ENCODE measurements around the gene SCN5A.
A peak's percentile ranks its signal among the peaks of the same experiment; 100 is the strongest.

SCN5A gene

GRCh38 chr3:38608086-38608775 is 41.3 kb downstream of the SCN5A start:
- H3K27me3 Mint-ChIP-seq: no peaks in the 10 kb centered on the region
- H3K4me1 Mint-ChIP-seq: no peaks in the 10 kb centered on the region
- H3K27ac Mint-ChIP-seq: no peak overlapping the region
- DNase-seq (no peak), ATAC-seq (no peak)
- no peaks in the 10 kb centered on the region for H3K9me3 Mint-ChIP-seq
- H3K4me3 Mint-ChIP-seq: no peak overlapping the region
- no peaks in the 10 kb centered on the region for H3K36me3 Mint-ChIP-seq (ENCODE audit: low read depth)

GRCh38 chr3:38606561-38606960 is 42.9 kb downstream of the SCN5A start:
- H3K4me3 Mint-ChIP-seq: no peak overlapping the region
- peak; percentile 23 for ATAC-seq
- H3K27ac Mint-ChIP-seq: no peak overlapping the region
- no peaks in the 10 kb centered on the region for H3K4me1 Mint-ChIP-seq
- H3K9me3 Mint-ChIP-seq: no peaks in the 10 kb centered on the region
- H3K27me3 Mint-ChIP-seq: no peaks in the 10 kb centered on the region
- no peak for DNase-seq
- H3K36me3 Mint-ChIP-seq (ENCODE audit: low read depth): no peaks in the 10 kb centered on the region

GRCh38 chr3:38605981-38606380 is 43.5 kb downstream of the SCN5A start:
- ATAC-seq (no peak), DNase-seq (no peak)
- no peak overlapping the region for H3K4me3 Mint-ChIP-seq
- H3K36me3 Mint-ChIP-seq (ENCODE audit: low read depth): no peaks in the 10 kb centered on the region
- H3K27me3 Mint-ChIP-seq: no peaks in the 10 kb centered on the region
- no peaks in the 10 kb centered on the region for H3K9me3 Mint-ChIP-seq
- H3K27ac Mint-ChIP-seq: no peak overlapping the region
- no peaks in the 10 kb centered on the region for H3K4me1 Mint-ChIP-seq

GRCh38 chr3:38604246-38604645 is 45.2 kb downstream of the SCN5A start:
- Mint-ChIP-seq H3K9me3 (no peaks in the 10 kb centered on the region), H3K36me3 (ENCODE audit: low read depth) (no peaks in the 10 kb centered on the region), H3K4me1 (no peaks in the 10 kb centered on the region), H3K27ac (no peak overlapping the region), H3K27me3 (no peaks in the 10 kb centered on the region), H3K4me3 (no peak overlapping the region)
- no peak for ATAC-seq
- DNase-seq: no peak

- Mint-ChIP-seq H3K4me1 (no peaks in the 10 kb centered on the region), H3K36me3 (ENCODE audit: low read depth) (no peaks in the 10 kb centered on the region), H3K4me3 (no peak overlapping the region), H3K27me3 (no peaks in the 10 kb centered on the region), H3K27ac (no peak overlapping the region), H3K9me3 (no peaks in the 10 kb centered on the region)
- no peak for DNase-seq
- no peak for ATAC-seq
Observed at GRCh38 chr3:38603731-38604131, 45.8 kb downstream of the SCN5A start.

GRCh38 chr3:38602576-38603250 is 46.8 kb downstream of the SCN5A start:
- Mint-ChIP-seq H3K4me3 (no peak overlapping the region), H3K4me1 (no peaks in the 10 kb centered on the region), H3K27ac (no peak overlapping the region), H3K9me3 (no peaks in the 10 kb centered on the region), H3K36me3 (ENCODE audit: low read depth) (no peaks in the 10 kb centered on the region), H3K27me3 (peaks cover 3% of the 10 kb centered on the region)
- DNase-seq: no peak
- no peak for ATAC-seq

GRCh38 chr3:38601956-38602550 is 47.4 kb downstream of the SCN5A start:
- H3K36me3 Mint-ChIP-seq (ENCODE audit: low read depth): no peaks in the 10 kb centered on the region
- H3K9me3 Mint-ChIP-seq: no peaks in the 10 kb centered on the region
- H3K4me1 Mint-ChIP-seq: no peaks in the 10 kb centered on the region
- H3K27me3 Mint-ChIP-seq: peaks cover 3% of the 10 kb centered on the region
- ATAC-seq: no peak
- H3K4me3 Mint-ChIP-seq: no peak overlapping the region
- no peak for DNase-seq
- no peak overlapping the region for H3K27ac Mint-ChIP-seq

GRCh38 chr3:38600551-38600950 is 48.9 kb downstream of the SCN5A start:
- H3K27me3 Mint-ChIP-seq: peaks cover 5% of the 10 kb centered on the region
- H3K4me3 Mint-ChIP-seq: no peak overlapping the region
- DNase-seq (no peak), ATAC-seq (no peak)
- H3K9me3 Mint-ChIP-seq: no peaks in the 10 kb centered on the region
- no peak overlapping the region for H3K27ac Mint-ChIP-seq
- no peaks in the 10 kb centered on the region for H3K36me3 Mint-ChIP-seq (ENCODE audit: low read depth)
- no peaks in the 10 kb centered on the region for H3K4me1 Mint-ChIP-seq

- Mint-ChIP-seq H3K4me3 (no peak overlapping the region), H3K4me1 (no peaks in the 10 kb centered on the region)
- ATAC-seq: no peak
Observed at GRCh38 chr3:38599886-38600285, 49.6 kb downstream of the SCN5A start.

GRCh38 chr3:38598791-38599190 is 50.7 kb downstream of the SCN5A start:
- no peak overlapping the region for H3K4me3 Mint-ChIP-seq

More at GRCh38 chr3:38599886-38600285, 49.6 kb downstream of the SCN5A start:
- no peaks in the 10 kb centered on the region for H3K36me3 Mint-ChIP-seq (ENCODE audit: low read depth)
- H3K27ac Mint-ChIP-seq: no peak overlapping the region
- peaks cover 10% of the 10 kb centered on the region for H3K27me3 Mint-ChIP-seq
- H3K9me3 Mint-ChIP-seq: no peaks in the 10 kb centered on the region
- no peak for DNase-seq

GRCh38 chr3:38597502-38598060 is 51.9 kb downstream of the SCN5A start:
- Mint-ChIP-seq H3K4me1 (no peaks in the 10 kb centered on the region), H3K27ac (no peak overlapping the region), H3K36me3 (ENCODE audit: low read depth) (no peaks in the 10 kb centered on the region), H3K4me3 (no peak overlapping the region), H3K9me3 (no peaks in the 10 kb centered on the region), H3K27me3 (peaks cover 17% of the 10 kb centered on the region)
- ATAC-seq (no peak), DNase-seq (no peak)

More at GRCh38 chr3:38598791-38599190, 50.7 kb downstream of the SCN5A start:
- Mint-ChIP-seq H3K27ac (no peak overlapping the region), H3K36me3 (ENCODE audit: low read depth) (no peaks in the 10 kb centered on the region), H3K27me3 (peaks cover 14% of the 10 kb centered on the region), H3K9me3 (no peaks in the 10 kb centered on the region), H3K4me1 (no peaks in the 10 kb centered on the region)
- DNase-seq (no peak), ATAC-seq (no peak)

- no peak for DNase-seq
- Mint-ChIP-seq H3K36me3 (ENCODE audit: low read depth) (no peaks in the 10 kb centered on the region), H3K4me1 (no peaks in the 10 kb centered on the region), H3K4me3 (no peak overlapping the region), H3K9me3 (no peaks in the 10 kb centered on the region), H3K27ac (no peak overlapping the region), H3K27me3 (peaks cover 20% of the 10 kb centered on the region)
- ATAC-seq: no peak
Observed at GRCh38 chr3:38595393-38595792, 54.1 kb downstream of the SCN5A start.

- ATAC-seq (no peak), DNase-seq (no peak)
- Mint-ChIP-seq H3K4me3 (no peak overlapping the region), H3K27ac (no peak overlapping the region), H3K36me3 (ENCODE audit: low read depth) (no peaks in the 10 kb centered on the region), H3K27me3 (peaks cover 15% of the 10 kb centered on the region), H3K9me3 (no peaks in the 10 kb centered on the region), H3K4me1 (no peaks in the 10 kb centered on the region)
Observed at GRCh38 chr3:38590521-38590920, 59.0 kb downstream of the SCN5A start.

- H3K4me1 Mint-ChIP-seq: no peaks in the 10 kb centered on the region
Observed at GRCh38 chr3:38588995-38589937, 60.2 kb downstream of the SCN5A start.

More at GRCh38 chr3:38588995-38589937, 60.2 kb downstream of the SCN5A start:
- Mint-ChIP-seq H3K27ac (no peak overlapping the region), H3K9me3 (no peaks in the 10 kb centered on the region), H3K27me3 (peaks cover 7% of the 10 kb centered on the region), H3K4me3 (no peak overlapping the region), H3K36me3 (ENCODE audit: low read depth) (no peaks in the 10 kb centered on the region)
- DNase-seq (no peak), ATAC-seq (no peak)
